K562 (cell line): ENCODE data around the gene NDC1. TPM values are rescaled to one million over a fixed set of nuclear protein-coding genes. Genes with fewer than 3 reads are reported as not detected.

Experiments
- ATAC-seq: fragments of 200-7000 bp; cut with Tn5 transposase; 3 replicates; pipeline ENCODE4 v1.9.1; 2020; ENCODE audit warnings: moderate library complexity
- BruUV-seq: library from RNA; stranded (reverse); fragments of 400-500 nt; replicated peaks from 2 replicates; lab custom pipeline; 2021; lab: Mats Ljungman, UMichigan
- CTCF ChIA-PET: fragments of 300-600 bp; formaldehyde crosslinking; extraction: SDS; loops from one replicate; lab custom pipeline; 2021; ENCODE audit warnings: low intra/inter-chr PET ratio; lab: Yijun Ruan, JAX
- POLR2A ChIA-PET: fragments of 300-600, 350-650 bp; sonication (Branson Sonifier 250); formaldehyde crosslinking; extraction: SDS; loops from one replicate; lab custom pipeline; 2021; ENCODE audit warnings: antibody characterized with exemption, inconsistent platforms; lab: Yijun Ruan, JAX
- DNase-seq, 4 experiments: peaks; one replicate each; pipeline versions ENCODE4 v3.0.0 to v3.0.0-alpha.2; 2011 to 2018; ENCODE audit warnings: low spot score in 3 of 4, mixed read lengths in 3 of 4; ENCODE audit errors: extremely low read depth in 1 of 4
- FAIRE-seq: peaks from 2 replicates; lab custom pipeline; 2011; peaks lifted over from hg19 to GRCh38; lab: Jason Lieb, UNC
- H2AFZ ChIP-seq: 2 replicates; pipeline ENCODE4 v1.6.0; 2011; ENCODE audit warnings: low read depth, low read length, control low read depth, inconsistent platforms
- H3K27ac ChIP-seq: fragments of 200-600 bp; 3 replicates; pipeline ENCODE4 v1.8.0; 2011; ENCODE audit warnings: low read depth, mild to moderate bottlenecking, control low read depth, inconsistent platforms, low read length, moderate library complexity, mixed read lengths; ENCODE audit errors: extremely low read depth
- H3K27me3 ChIP-seq, 2 experiments: fragments of 300-600 bp in 1 of 2; 2 replicates in 1 of 2; 3 replicates in 1 of 2; pipeline versions ENCODE4 v1.6.0 to v1.8.0; 2011; ENCODE audit warnings: inconsistent platforms in 2 of 2, low read length in 2 of 2, mild to moderate bottlenecking in 1 of 2, mixed read lengths in 1 of 2, moderate library complexity in 1 of 2; ENCODE audit not compliant: control insufficient read depth in 2 of 2, insufficient read depth in 2 of 2
- H3K36me3 ChIP-seq: fragments of 300-600 bp; 3 replicates; pipeline ENCODE4 v1.8.0; 2011; ENCODE audit warnings: mild to moderate bottlenecking, low read length, inconsistent platforms; ENCODE audit not compliant: control insufficient read depth, insufficient read depth
- H3K4me1 ChIP-seq, 2 experiments: fragments of 200-600 bp in 1 of 2; replicated peaks in 1 of 2; 2 replicates in 1 of 2; 3 replicates in 1 of 2; pipeline versions ENCODE4 v1.5.1 to v1.8.0; 2011; ENCODE audit warnings: inconsistent platforms in 2 of 2, low read length in 2 of 2, mild to moderate bottlenecking in 1 of 2, mixed read lengths in 1 of 2, moderate library complexity in 1 of 2; ENCODE audit not compliant: control insufficient read depth in 2 of 2, insufficient read depth in 2 of 2
- H3K4me2 ChIP-seq: 2 replicates; pipeline ENCODE4 v1.6.1; 2011; ENCODE audit warnings: low read length, control low read depth, inconsistent platforms, mixed read lengths; ENCODE audit not compliant: insufficient read depth
- H3K4me3 ChIP-seq: fragments of 200-600 bp; sonication (generic), shearing (Covaris generic); 2 replicates; pipeline ENCODE4 v1.5.1; 2016; ENCODE audit warnings: control low read depth, inconsistent platforms
- H3K79me2 ChIP-seq: fragments of 200-600 bp; 3 replicates; pipeline ENCODE4 v1.8.0; 2011; ENCODE audit warnings: low read length, inconsistent platforms; ENCODE audit not compliant: control insufficient read depth, insufficient read depth
- H3K9ac ChIP-seq, 2 experiments: 2 replicates each; pipeline versions ENCODE4 v1.6.0 to v1.6.1; 2011; ENCODE audit warnings: low read depth in 2 of 2, low read length in 2 of 2, control low read depth in 1 of 2, inconsistent platforms in 1 of 2, mild to moderate bottlenecking in 1 of 2, mixed read lengths in 1 of 2; ENCODE audit not compliant: insufficient read depth in 1 of 2
- H3K9me1 ChIP-seq: one replicate; pipeline ENCODE4 v1.6.0; 2011; ENCODE audit warnings: inconsistent platforms, mild to moderate bottlenecking, low read length, moderate library complexity; ENCODE audit not compliant: control insufficient read depth, insufficient read depth
- H3K9me3 ChIP-seq: replicated peaks from 2 replicates; pipeline ENCODE4 v1.5.1; 2011; ENCODE audit warnings: low read depth, low read length, inconsistent platforms; ENCODE audit not compliant: control insufficient read depth, insufficient read depth
- H4K20me1 ChIP-seq: replicated peaks from 2 replicates; pipeline ENCODE4 v1.6.1; 2011; ENCODE audit warnings: low read length, inconsistent platforms, mixed read lengths; ENCODE audit not compliant: control insufficient read depth, insufficient read depth
- KLF13 ChIP-seq: fragments of 450-650 bp; IDR thresholded peaks from 2 replicates; pipeline ENCODE4 v1.6.1; 2016; ENCODE audit warnings: missing genetic modification characterization, low read depth, mild to moderate bottlenecking, missing compliant biosample characterization, moderate library complexity, borderline replicate concordance
- POLR2AphosphoS2 ChIP-seq: IDR thresholded peaks from 2 replicates; pipeline ENCODE4 v1.6.1; 2012; ENCODE audit warnings: low read length, improper control_type of control experiment
- PRPF4 ChIP-seq: fragments of 200-400 bp; formaldehyde crosslinking; IDR thresholded peaks from one replicate; pipeline ENCODE4 v1.6.1; 2017; ENCODE audit warnings: low read length, low read depth, mild to moderate bottlenecking; ENCODE audit not compliant: insufficient read depth, poor library complexity, severe bottlenecking
- ZKSCAN8 ChIP-seq: fragments of 200-800 bp; sonication (Bioruptor generic); IDR thresholded peaks from 2 replicates; pipeline ENCODE4 v1.6.1; 2016; ENCODE audit warnings: missing genetic modification characterization, missing compliant biosample characterization
- ZNF133 ChIP-seq: fragments of 250-450 bp; sonication (Bioruptor Pico); IDR thresholded peaks from 2 replicates; pipeline ENCODE4 v1.4.0; 2020; ENCODE audit warnings: mild to moderate bottlenecking
- WGBS: fragments of 100-300 bp; shearing (Covaris generic); methylation state at CpG from one replicate; pipeline ENCODE4 v1.1.6; 2016; ENCODE audit warnings: low coverage, mixed read lengths; ENCODE audit not compliant: insufficient coverage; ENCODE audit errors: missing lambda C conversion rate; 5-methylcytosine and 5-hydroxymethylcytosine counted together
- in situ Hi-C: fragments of 300-500 bp; cut with MboI; formaldehyde crosslinking; loops from 4 replicates; pipeline ENCODE4 v1.15.0; 2018; ENCODE audit warnings: inconsistent platforms, mixed read lengths
- intact Hi-C: fragments of 100-400 bp; cut with micrococcal nuclease; formaldehyde crosslinking; loops from 2 replicates; pipeline ENCODE4 v1.14.2; 2022
- polyA plus RNA-seq, 8 experiments: library from polyadenylated mRNA; depleted of rRNA in 4 of 8; stranded (reverse) in 5 of 8; unstranded in 3 of 8; fragments of >200 nt; fragmentation: Nextera tagmentation in 2 of 8; fragmentation: Illumina TruSeq in 1 of 8; extraction: Ambion mirVana in 2 of 8; extraction: Trizol in 1 of 8; gene quantifications; 2 replicates each; pipeline versions ENCODE4 v1.2.1 to v1.2.3, GENCODE V29; 2011 to 2014; ENCODE audit warnings: inconsistent platforms in 1 of 8, missing spikeins in 1 of 8
- total RNA-seq, 7 experiments: library from RNA; depleted of rRNA in 6 of 7; stranded (reverse); fragments of >200 nt in 6 of 7; fragmentation: Illumina TruSeq in 2 of 7; extraction: Trizol in 2 of 7; gene quantifications; 2 replicates each; pipeline versions ENCODE4 v1.2.1 to v1.2.3, GENCODE V29; 2011 to 2021; ENCODE audit warnings: low replicate concordance in 1 of 7

The NDC1 gene
- total and polyA plus RNA-seq, 9 of the 15 experiments (the other 6 are each of a cell fraction or from before 2014, with no cell fraction given) = 26.9 to 102 (median 64.5) TPM

DNA sequence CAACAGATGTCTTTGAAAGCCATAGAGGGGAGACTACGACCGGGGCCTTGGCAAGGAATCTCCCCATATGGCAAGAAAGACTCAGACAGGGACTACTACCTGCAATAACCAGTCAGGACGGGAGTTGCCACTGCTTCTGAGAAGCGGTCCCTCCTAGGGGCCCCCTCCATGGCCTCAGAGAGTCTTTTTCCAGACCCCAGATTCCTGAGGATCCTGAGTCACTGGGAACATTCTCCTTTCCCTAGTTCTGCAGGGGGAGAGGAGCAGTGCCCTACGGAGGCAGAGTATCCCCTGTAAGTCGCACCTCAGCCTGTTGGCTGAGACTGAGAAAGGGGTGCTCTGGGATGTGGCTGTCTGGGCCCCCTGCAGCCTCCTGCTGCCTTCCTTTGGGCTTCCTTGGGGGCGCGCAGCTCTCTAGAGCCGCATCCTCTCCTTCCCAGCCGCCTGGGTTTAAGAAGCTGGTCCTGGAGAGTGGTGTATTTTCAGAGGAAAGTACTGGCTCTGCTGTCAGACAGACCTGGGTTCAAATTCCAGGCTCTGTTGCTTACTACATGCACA lies 107.0 kb downstream of the NDC1 start (continued):
- TF ChIP-seq POLR2AphosphoS2 (no peak), ZNF133 (CRISPR knock-in tag) (no peak)

DNA sequence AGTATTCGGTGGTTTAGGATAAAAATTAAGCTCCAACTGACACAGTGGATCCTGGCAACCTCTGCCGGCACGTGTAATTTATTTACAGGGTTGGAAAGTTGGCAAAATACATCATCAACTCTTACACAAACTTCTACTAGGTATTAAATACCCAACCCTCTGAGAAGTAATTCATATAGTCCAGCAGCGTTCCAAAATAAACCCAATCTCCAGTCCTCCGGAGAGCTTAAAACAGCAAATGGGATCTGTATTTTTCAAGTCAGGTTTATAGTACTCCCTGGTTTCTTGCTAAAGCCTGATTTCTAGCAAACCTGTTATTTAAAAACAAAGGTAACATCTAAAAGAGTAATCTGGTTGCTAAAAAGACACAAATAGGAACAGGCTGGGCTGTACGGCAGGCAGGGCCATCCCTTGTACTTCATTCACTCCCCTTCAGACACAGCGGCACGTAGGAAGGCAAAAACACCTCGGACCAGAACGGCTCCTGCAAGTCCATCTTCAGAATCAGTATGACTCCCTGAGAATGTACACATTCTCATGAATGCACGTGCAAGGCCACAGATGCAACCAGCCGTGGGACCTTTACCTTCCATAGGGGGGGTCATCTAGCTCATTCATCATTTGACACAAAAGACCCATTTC lies 107.8 kb downstream of the NDC1 start:
- H2AFZ ChIP-seq = no peak overlapping the region
- H3K4me1 ChIP-seq = no peaks in the 10 kb centered on the region
- in situ Hi-C loops = no loop called here
- H3K9me1 ChIP-seq = no peaks in the 10 kb centered on the region
- peaks cover 6% of the 10 kb centered on the region; the same call in 1 of the 2 replicates for H4K20me1 ChIP-seq
- intact Hi-C loops = no loop called here
- H3K4me2 ChIP-seq = no peak overlapping the region
- no peaks in the 10 kb centered on the region for H3K79me2 ChIP-seq
- TF ChIP-seq KLF13 (tag) = no peak
- TF ChIP-seq ZKSCAN8 = no peak
- TF ChIP-seq PRPF4 = no peak
- TF ChIP-seq, all 486 proteins: peak for 0
- H3K9me3 ChIP-seq = no peaks in the 10 kb centered on the region
- DNase-seq = no peak
- H3K27ac ChIP-seq = no peak overlapping the region
- H3K27me3 ChIP-seq = peaks cover 67 to 70% of the 10 kb centered on the region in 2 experiments
- no peak for FAIRE-seq
- no peak for ATAC-seq
- no peaks in the 10 kb centered on the region for H3K36me3 ChIP-seq
- no TSS peak for BruUV-seq
- ChIA-PET POLR2A (interaction anchor here (1.2 kb wide), 1 partner anchor 16 kb away, joined by 4 read pairs; no protein-coding TSS in a partner anchor), CTCF (no interaction called here)
- WGBS = 10% methylated on average over 12 of the region's 12 CpGs
- H3K9ac ChIP-seq = no peak overlapping the region
- H3K4me3 ChIP-seq = no peak overlapping the region
